ENCODE data around the gene GABRA4.

DNA sequence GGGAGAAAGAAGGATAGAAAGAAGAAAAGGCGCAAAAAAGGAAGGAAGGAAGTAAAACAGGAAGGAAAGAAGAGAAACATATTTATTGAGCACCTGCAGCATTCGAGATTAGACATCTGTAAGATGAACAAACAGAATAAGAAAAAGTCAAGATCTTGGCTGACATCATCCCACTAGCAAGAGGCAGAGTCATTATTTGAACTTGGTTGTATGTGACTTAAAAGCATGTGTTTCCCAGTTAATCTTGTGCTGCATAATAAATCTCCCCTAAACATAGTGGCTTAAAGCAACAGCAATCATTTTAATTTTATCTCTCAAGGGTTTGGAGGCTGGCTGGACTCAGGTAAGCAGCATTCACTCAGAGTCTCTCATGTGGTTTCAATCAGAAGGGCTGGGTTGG, 45.8 kb downstream of the GABRA4 start:
- TF ChIP-seq, protein P1, sequence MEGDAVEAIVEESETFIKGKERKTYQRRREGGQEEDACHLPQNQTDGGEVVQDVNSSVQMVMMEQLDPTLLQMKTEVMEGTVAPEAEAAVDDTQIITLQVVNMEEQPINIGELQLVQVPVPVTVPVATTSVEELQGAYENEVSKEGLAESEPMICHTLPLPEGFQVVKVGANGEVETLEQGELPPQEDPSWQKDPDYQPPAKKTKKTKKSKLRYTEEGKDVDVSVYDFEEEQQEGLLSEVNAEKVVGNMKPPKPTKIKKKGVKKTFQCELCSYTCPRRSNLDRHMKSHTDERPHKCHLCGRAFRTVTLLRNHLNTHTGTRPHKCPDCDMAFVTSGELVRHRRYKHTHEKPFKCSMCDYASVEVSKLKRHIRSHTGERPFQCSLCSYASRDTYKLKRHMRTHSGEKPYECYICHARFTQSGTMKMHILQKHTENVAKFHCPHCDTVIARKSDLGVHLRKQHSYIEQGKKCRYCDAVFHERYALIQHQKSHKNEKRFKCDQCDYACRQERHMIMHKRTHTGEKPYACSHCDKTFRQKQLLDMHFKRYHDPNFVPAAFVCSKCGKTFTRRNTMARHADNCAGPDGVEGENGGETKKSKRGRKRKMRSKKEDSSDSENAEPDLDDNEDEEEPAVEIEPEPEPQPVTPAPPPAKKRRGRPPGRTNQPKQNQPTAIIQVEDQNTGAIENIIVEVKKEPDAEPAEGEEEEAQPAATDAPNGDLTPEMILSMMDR (IDR thresholded peaks at IDR 0.05), result no peak
- TF ChIP-seq POLR2A (IDR thresholded peaks at IDR 0.05) (no peak), POLR2AphosphoS5 (IDR thresholded peaks at IDR 0.05; ENCODE audit: insufficient read depth in 1 of 2, low read depth in 1 of 2) (no peak)
